HCT116 (cell line): Measurements from ENCODE around the gene UACA. TPM values are rescaled to one million over a fixed set of nuclear protein-coding genes. Genes with fewer than 3 reads are reported as not detected.

Experiments used
- ATAC-seq: fragments of 200-7000 bp; cut with Tn5 transposase; 2 replicates; pipeline ENCODE4 v1.9.1; 2020; ENCODE audit warnings: mild to moderate bottlenecking, moderate library complexity
- BruUV-seq: library from RNA; stranded (reverse); fragments of 400-500 nt; replicated peaks from 2 replicates; lab custom pipeline; 2021; lab: Mats Ljungman, UMichigan
- CTCF ChIA-PET: fragments of 300-600 bp; sonication (Branson Sonifier 250); formaldehyde crosslinking; loops from one replicate; lab custom pipeline; 2021; ENCODE audit warnings: antibody characterized with exemption; lab: Charles Lee
- POLR2A ChIA-PET: fragments of 300-600, 350-600 bp; sonication (Branson Sonifier 250); formaldehyde crosslinking; loops from one replicate; lab custom pipeline; 2021; ENCODE audit warnings: antibody characterized with exemption; lab: Charles Lee
- RAD21 ChIA-PET, 2 experiments: fragments of 300-600 bp; sonication (Branson Sonifier 250); formaldehyde crosslinking; loops; one replicate each; lab custom pipeline; 2023; ENCODE audit warnings: low total read pairs in 2 of 2; ENCODE audit not compliant: uncharacterized antibody in 2 of 2, unreplicated experiment in 2 of 2, low non-redundant PET in 1 of 2; lab: Charles Lee
- DNase-seq: peaks from one replicate; pipeline ENCODE4 v3.0.0-alpha.2; 2010; ENCODE audit warnings: low read depth, low spot score
- H2AFZ ChIP-seq: fragments of 200-600 bp; shearing (Covaris generic), sonication (generic); 2 replicates; pipeline ENCODE4 v1.6.1; 2017; ENCODE audit warnings: low read depth, mixed run types, mixed read lengths, antibody characterized with exemption, low read length; ENCODE audit not compliant: poor library complexity, severe bottlenecking
- H3K27ac ChIP-seq: 2 replicates; pipeline ENCODE4 v1.5.1; 2012; ENCODE audit warnings: low read depth, low read length
- H3K27me3 ChIP-seq: fragments of 200-600 bp; sonication (generic); 2 replicates; pipeline ENCODE4 v1.6.1; 2016; ENCODE audit warnings: mixed run types, low read length, mixed read lengths; ENCODE audit not compliant: insufficient read depth
- H3K36me3 ChIP-seq, 2 experiments: fragments of 200-500 bp in 1 of 2; fragments of 200-600 bp in 1 of 2; sonication (Bioruptor generic) in 1 of 2; sonication (generic) in 1 of 2; 2 replicates each; pipeline versions ENCODE4 v1.5.1 to v1.6.1; 2014 to 2016; ENCODE audit warnings: low read length in 2 of 2, inconsistent platforms in 1 of 2, mixed read lengths in 1 of 2, mixed run types in 1 of 2; ENCODE audit not compliant: insufficient read depth in 2 of 2, control insufficient read depth in 1 of 2
- H3K4me1 ChIP-seq, 2 experiments: fragments of 200-600 bp in 1 of 2; sonication (generic) in 1 of 2; 2 replicates each; pipeline versions ENCODE4 v1.5.1 to v1.6.1; 2012 to 2017; ENCODE audit warnings: low read length in 2 of 2, inconsistent platforms in 1 of 2, mild to moderate bottlenecking in 1 of 2, mixed read lengths in 1 of 2, mixed run types in 1 of 2, moderate library complexity in 1 of 2; ENCODE audit not compliant: insufficient read depth in 2 of 2, control insufficient read depth in 1 of 2
- H3K4me2 ChIP-seq: fragments of 200-600 bp; sonication (generic); 2 replicates; pipeline ENCODE4 v1.6.1; 2017; ENCODE audit warnings: mixed run types, low read length, mixed read lengths
- H3K4me3 ChIP-seq, 2 experiments: fragments of 200-600 bp in 1 of 2; sonication (generic) in 1 of 2; replicated peaks in 1 of 2; 2 replicates each; pipeline ENCODE4 v1.5.1; 2011 to 2016; ENCODE audit warnings: low read length in 2 of 2, control low read depth in 1 of 2, low read depth in 1 of 2, mild to moderate bottlenecking in 1 of 2, mixed read lengths in 1 of 2, mixed run types in 1 of 2
- H3K79me2 ChIP-seq: fragments of 200-600 bp; sonication (generic); 2 replicates; pipeline ENCODE4 v1.6.1; 2017; ENCODE audit warnings: mild to moderate bottlenecking, mixed run types, low read length, moderate library complexity, mixed read lengths; ENCODE audit not compliant: insufficient read depth
- H3K9ac ChIP-seq: fragments of 200-600 bp; sonication (generic); 2 replicates; pipeline ENCODE4 v1.6.1; 2016; ENCODE audit warnings: low read length, mixed read lengths
- H3K9me2 ChIP-seq: fragments of 200-600 bp; sonication (generic), shearing (Covaris generic); 2 replicates; pipeline ENCODE4 v1.6.1; 2017; ENCODE audit warnings: mixed run types, mild to moderate bottlenecking, moderate library complexity; ENCODE audit not compliant: insufficient read depth
- H3K9me3 ChIP-seq, 2 experiments: fragments of 200-500 bp in 1 of 2; fragments of 200-600 bp in 1 of 2; sonication (Bioruptor generic) in 1 of 2; sonication (generic) in 1 of 2; 2 replicates each; pipeline ENCODE4 v1.6.1; 2014 to 2017; ENCODE audit warnings: low read length in 2 of 2, mixed read lengths in 2 of 2, inconsistent platforms in 1 of 2, low read depth in 1 of 2, mild to moderate bottlenecking in 1 of 2, mixed run types in 1 of 2, moderate library complexity in 1 of 2; ENCODE audit not compliant: control insufficient read depth in 1 of 2, insufficient read depth in 1 of 2
- H4K20me1 ChIP-seq: fragments of 200-600 bp; sonication (generic), shearing (Covaris generic); 2 replicates; pipeline ENCODE4 v1.6.1; 2017; ENCODE audit warnings: mixed run types, mild to moderate bottlenecking, moderate library complexity; ENCODE audit not compliant: insufficient read depth
- CBX3 ChIP-seq: IDR thresholded peaks from 2 replicates; pipeline ENCODE4 v1.6.1; 2012; ENCODE audit warnings: low read depth
- CEBPB ChIP-seq: IDR thresholded peaks from 2 replicates; pipeline ENCODE4 v1.6.1; 2012; ENCODE audit warnings: low read depth
- EGR1 ChIP-seq: IDR thresholded peaks from 2 replicates; pipeline ENCODE4 v1.6.1; 2012; ENCODE audit warnings: low read depth
- EZH2phosphoT487 ChIP-seq: fragments of 200-600 bp; IDR thresholded peaks from 2 replicates; pipeline ENCODE4 v1.6.1; 2018; ENCODE audit warnings: antibody characterized with exemption, borderline replicate concordance
- RAD21 ChIP-seq: IDR thresholded peaks from 2 replicates; pipeline ENCODE4 v1.6.1; 2012; ENCODE audit warnings: low read depth, mild to moderate bottlenecking
- REST ChIP-seq: IDR thresholded peaks from 2 replicates; pipeline ENCODE4 v1.6.1; 2012; ENCODE audit warnings: low read depth
- SP1 ChIP-seq: IDR thresholded peaks from 2 replicates; pipeline ENCODE4 v1.6.1; 2012; ENCODE audit warnings: low read depth
- SRF ChIP-seq: IDR thresholded peaks from 2 replicates; pipeline ENCODE4 v1.6.1; 2012; ENCODE audit warnings: low read depth
- ZBTB33 ChIP-seq: IDR thresholded peaks from 2 replicates; pipeline ENCODE4 v1.6.1; 2011; ENCODE audit warnings: mild to moderate bottlenecking, low read length, moderate library complexity; ENCODE audit not compliant: insufficient replicate concordance; ENCODE audit errors: extremely low read depth
- intact Hi-C: fragments of 100-400 bp; cut with micrococcal nuclease; formaldehyde crosslinking; loops from 2 replicates; pipeline ENCODE4 v1.10.0; 2022
- total RNA-seq: library from RNA; stranded (reverse); gene quantifications from one replicate; pipeline ENCODE4 v1.2.1, GENCODE V29; 2021; ENCODE audit not compliant: unreplicated experiment

UACA gene
- total RNA-seq, 1 experiment from 2014 or later = 47.4 TPM

DNA sequence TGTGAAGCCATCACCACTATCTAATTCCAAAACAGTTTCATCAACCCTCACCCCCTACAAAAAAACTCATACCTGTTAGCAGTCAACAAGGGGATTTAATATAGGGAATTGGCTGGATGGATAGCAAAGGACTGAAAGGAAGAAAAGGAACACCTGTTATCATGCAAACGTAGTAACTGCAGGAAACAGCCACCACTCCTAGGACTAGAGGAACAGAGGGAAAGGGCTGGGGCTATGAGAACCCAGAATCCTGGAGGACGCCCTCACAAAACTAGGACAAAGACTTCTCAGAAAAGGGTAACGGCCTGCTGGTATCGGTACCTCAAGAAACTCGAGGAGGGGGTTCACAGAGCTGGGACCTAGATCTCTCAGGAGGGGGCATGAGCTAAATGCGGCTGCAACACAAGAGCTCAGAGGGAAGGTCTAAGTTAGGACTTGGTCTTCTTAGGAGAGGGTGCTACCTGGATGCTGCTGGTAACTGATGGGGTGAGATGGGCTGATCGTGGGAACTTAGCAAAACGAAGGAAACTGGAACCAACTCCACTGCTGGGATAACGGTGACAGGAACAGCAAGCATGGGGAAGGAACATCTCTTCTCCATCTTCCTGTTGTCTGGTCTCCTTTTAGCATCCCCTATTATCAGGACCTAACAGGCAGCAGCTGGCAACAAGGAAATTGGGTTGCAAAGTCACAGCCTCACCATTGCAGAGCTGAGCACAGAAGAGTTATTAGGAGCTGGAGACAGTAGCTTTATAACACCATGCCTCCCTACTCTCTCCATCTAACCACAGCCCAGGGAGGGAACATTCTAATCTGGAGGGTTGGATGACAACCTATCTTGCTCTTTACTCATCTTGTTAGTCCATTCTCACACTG lies 147.7 kb downstream of the UACA start:
- no peaks in the 10 kb centered on the region for H3K27me3 ChIP-seq
- intact Hi-C loops = no loop called here
- H2AFZ ChIP-seq = no peak overlapping the region
- RAD21 ChIA-PET = no interaction called here
- BruUV-seq = no TSS peak
- POLR2A ChIA-PET = no interaction called here
- TF ChIP-seq SRF = no peak
- TF ChIP-seq ZBTB33 = no peak
- no peak for TF ChIP-seq SP1
- no peak for TF ChIP-seq CEBPB
- TF ChIP-seq EGR1 = no peak
- TF ChIP-seq CBX3 = no peak
- no peak for TF ChIP-seq EZH2phosphoT487
- no peak for TF ChIP-seq RAD21
- TF ChIP-seq REST = no peak
- H3K4me2 ChIP-seq = no peak overlapping the region
- no peaks in the 10 kb centered on the region for H3K4me1 ChIP-seq
- no peak overlapping the region for H3K4me3 ChIP-seq
- H3K9me2 ChIP-seq = no peaks in the 10 kb centered on the region
- H3K79me2 ChIP-seq = no peaks in the 10 kb centered on the region
- ATAC-seq = no peak
- CTCF ChIA-PET = no interaction called here
- no peaks in the 10 kb centered on the region for H3K36me3 ChIP-seq
- H3K9me3 ChIP-seq = no peaks in the 10 kb centered on the region
- no peak overlapping the region for H3K9ac ChIP-seq
- no peaks in the 10 kb centered on the region for H4K20me1 ChIP-seq
- H3K27ac ChIP-seq = no peak overlapping the region
- no peak for DNase-seq
